ENCODE results near the gene PLEKHG5. TPM values are rescaled to one million over a fixed set of nuclear protein-coding genes. Genes with fewer than 3 reads are reported as not detected.
A peak's percentile ranks its signal among the peaks of the same experiment; 100 is the strongest.

PLEKHG5 gene
- total and polyA plus RNA-seq, 12 donors: 2.0 to 96.3 (median 18.4) TPM

- Histone ChIP-seq H3K27me3 (no peaks in the 10 kb centered on the region), H3K36me3 (replicated peaks in 1 of 2) (no peaks in the 10 kb centered on the region), H3K9me3 (replicated peaks in 1 of 3) (no peaks in the 10 kb centered on the region), H3K27ac (peak overlapping the region in 3 of 5 donors; percentile 6 to 72 (median 49)), H3K4me1 (replicated peaks in 1 of 2) (peaks cover 25 to 55% of the 10 kb centered on the region in 2 donors), H3K4me3 (no peak overlapping the region)
- DNase-seq: peak; percentile 68 to 84 (median 78)
- no peak for TF ChIP-seq POLR2A (IDR thresholded peaks at IDR 0.05)
- 19 to 61% (median 52%) methylated on average over 5 to 31 of the region's 31 CpGs for WGBS, 4 donors
- intact Hi-C loops (cut with DNase I): no loop called here
Observed at GRCh38 chr1:6502000-6502891, 10.8 kb upstream of the PLEKHG5 start.

DNA sequence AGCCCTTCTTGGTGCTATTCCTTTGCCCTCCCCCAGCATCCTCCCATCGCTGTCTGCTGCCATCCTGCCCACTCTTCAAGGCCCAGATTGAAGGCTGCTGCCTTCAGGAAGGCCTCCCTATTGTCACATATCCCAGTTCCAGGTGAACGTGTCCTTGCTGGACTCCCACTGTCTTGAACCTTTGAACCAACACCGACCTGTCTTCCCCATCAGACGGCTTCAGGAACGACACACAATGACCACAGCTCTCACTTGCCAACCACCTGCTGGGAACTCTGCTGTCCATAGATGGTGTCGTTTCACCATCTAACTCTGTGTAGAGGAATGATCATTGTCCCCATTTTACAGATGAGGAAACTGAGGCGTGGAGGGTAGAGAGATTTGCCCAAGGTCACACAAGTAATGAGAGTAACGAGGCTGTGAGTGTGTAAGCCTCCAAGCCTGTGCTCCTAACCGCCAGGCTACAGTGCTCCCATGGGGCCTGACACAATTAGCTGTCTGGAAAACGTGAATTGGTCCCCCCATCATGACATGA, 9.9 kb upstream of the PLEKHG5 start:
- H3K27ac ChIP-seq: peak overlapping the region in 3 of 5 donors; percentile 6 to 72 (median 49)
- TF ChIP-seq CTCF (IDR thresholded peaks at IDR 0.05): no peak
- TF ChIP-seq POLR2A (IDR thresholded peaks at IDR 0.05): no peak
- H3K9me3 ChIP-seq (replicated peaks in 1 of 3): no peaks in the 10 kb centered on the region
- WGBS, 4 donors: 66 to 81% (median 72%) methylated on average over 8 to 10 of the region's 10 CpGs
- peaks cover 30 to 52% of the 10 kb centered on the region in 2 donors for H3K4me1 ChIP-seq (replicated peaks in 1 of 2)
- DNase-seq: no peak
- no peaks in the 10 kb centered on the region for H3K36me3 ChIP-seq (replicated peaks in 1 of 2)
- no peak overlapping the region for H3K4me3 ChIP-seq
- H3K27me3 ChIP-seq: no peaks in the 10 kb centered on the region
- intact Hi-C loops (cut with DNase I): no loop called here

- no peak for TF ChIP-seq POLR2A (IDR thresholded peaks at IDR 0.05)
- TF ChIP-seq CTCF (IDR thresholded peaks at IDR 0.05): no peak
- H3K4me3 ChIP-seq: no peak overlapping the region
- WGBS, 4 donors: 71 to 89% (median 83%) methylated on average over 10 to 27 of the region's 27 CpGs
- DNase-seq: no peak
- no peaks in the 10 kb centered on the region for H3K9me3 ChIP-seq (replicated peaks in 1 of 3)
- H3K27me3 ChIP-seq: no peaks in the 10 kb centered on the region
- peaks cover 35 to 57% of the 10 kb centered on the region in 2 donors for H3K4me1 ChIP-seq (replicated peaks in 1 of 2)
- H3K36me3 ChIP-seq (replicated peaks in 1 of 2): no peaks in the 10 kb centered on the region
- intact Hi-C loops (cut with DNase I): no loop called here
- peak overlapping the region in 2 of 5 donors; percentile 49 to 72 for H3K27ac ChIP-seq
Observed at GRCh38 chr1:6500544-6501278, 9.2 kb upstream of the PLEKHG5 start.

GRCh38 chr1:6499296-6499695, 7.8 kb upstream of the PLEKHG5 start:
- WGBS, 4 donors: 78 to 93% (median 90%) methylated on average over 4 of the region's 4 CpGs
- Histone ChIP-seq H3K4me1 (replicated peaks in 1 of 2) (peaks cover 35 to 62% of the 10 kb centered on the region in 2 donors), H3K4me3 (no peak overlapping the region), H3K27ac (no peak overlapping the region), H3K9me3 (replicated peaks in 1 of 3) (no peaks in the 10 kb centered on the region), H3K27me3 (no peaks in the 10 kb centered on the region), H3K36me3 (replicated peaks in 1 of 2) (no peaks in the 10 kb centered on the region)
- no peak for DNase-seq
- TF ChIP-seq CTCF (IDR thresholded peaks at IDR 0.05) (no peak), POLR2A (IDR thresholded peaks at IDR 0.05) (no peak)
- intact Hi-C loops (cut with DNase I): no loop called here

Data from adrenal gland (tissue), 12 donors.